Embryonic facial prominence (tissue), 1 donor: Measurements from ENCODE around the gene FHL3.
A peak's percentile ranks its signal among the peaks of the same experiment; 100 is the strongest.

Experiments used
- DNase-seq: peaks from one replicate; pipeline ENCODE4 v3.0.0-alpha.2; 2016; ENCODE audit errors: extremely low spot score

The FHL3 gene

GRCh38 chr1:38013227-38013622 lies 7.9 kb upstream of the FHL3 start:
- DNase-seq = no peak

- peak; percentile 99 for DNase-seq
Observed at GRCh38 chr1:38012363-38013226, 7.3 kb upstream of the FHL3 start, which contains the start of gene UTP11. TSS of gene UTP11 (plus strand) at chr1:38012734. CDS start at chr1:38012803, 69 bp downstream.

DNA sequence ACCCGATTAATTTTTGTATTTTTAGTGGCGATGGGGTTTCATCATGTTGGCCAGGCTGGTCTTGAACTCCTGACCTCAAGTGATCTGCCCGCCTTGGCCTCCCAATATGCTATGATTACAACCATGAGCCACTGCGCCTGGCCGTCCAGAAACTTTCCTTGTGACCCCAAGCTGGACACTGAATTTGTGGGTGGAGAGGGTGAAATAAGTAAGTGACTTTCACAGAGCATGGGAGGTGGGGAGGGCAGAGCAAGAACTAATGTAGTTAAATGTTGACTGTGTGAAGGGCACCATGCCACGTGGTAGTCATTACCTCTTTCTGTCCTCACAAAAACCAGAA lies 4.5 kb upstream of the FHL3 start:
- no peak for DNase-seq

DNA sequence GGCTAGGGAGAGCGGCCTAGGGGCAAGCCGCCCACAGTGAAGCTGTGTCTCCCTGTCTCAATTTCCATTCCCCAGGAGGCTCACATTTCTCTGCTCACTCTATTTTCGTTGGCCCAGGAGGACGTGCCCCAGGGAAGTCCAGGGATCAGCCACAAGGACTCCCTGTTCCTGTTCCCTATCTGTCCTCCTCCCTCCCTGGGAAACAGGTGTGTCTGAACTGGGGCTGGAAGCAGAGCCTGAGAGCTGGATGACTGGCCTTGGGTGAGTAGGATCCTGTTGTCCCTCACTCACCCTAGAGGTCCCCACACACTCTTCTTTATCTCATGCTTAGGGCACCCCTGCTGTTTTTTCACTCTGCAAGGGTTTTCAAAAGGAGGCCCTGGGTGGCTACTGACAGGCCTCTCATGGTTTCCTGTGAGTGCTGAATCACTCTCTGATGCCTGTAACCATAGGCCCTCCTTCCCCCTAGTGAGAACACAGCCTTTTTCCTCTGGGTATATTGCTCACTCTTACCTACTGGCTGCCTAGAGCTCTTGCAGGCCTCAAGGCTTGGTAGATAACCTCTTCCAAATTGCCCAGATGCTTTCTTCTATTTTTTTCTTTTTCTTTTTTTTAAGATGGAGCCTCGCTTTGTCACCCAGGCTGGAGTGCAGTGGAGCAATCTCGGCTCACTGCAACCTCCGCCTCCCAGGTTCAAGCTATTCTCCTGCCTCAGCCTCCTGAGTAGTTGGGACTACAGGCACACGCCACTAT lies 4.0 kb upstream of the FHL3 start:
- no peak for DNase-seq

GRCh38 chr1:38006008-38006828 lies 904 bp upstream of the FHL3 start:
- DNase-seq = no peak

DNA sequence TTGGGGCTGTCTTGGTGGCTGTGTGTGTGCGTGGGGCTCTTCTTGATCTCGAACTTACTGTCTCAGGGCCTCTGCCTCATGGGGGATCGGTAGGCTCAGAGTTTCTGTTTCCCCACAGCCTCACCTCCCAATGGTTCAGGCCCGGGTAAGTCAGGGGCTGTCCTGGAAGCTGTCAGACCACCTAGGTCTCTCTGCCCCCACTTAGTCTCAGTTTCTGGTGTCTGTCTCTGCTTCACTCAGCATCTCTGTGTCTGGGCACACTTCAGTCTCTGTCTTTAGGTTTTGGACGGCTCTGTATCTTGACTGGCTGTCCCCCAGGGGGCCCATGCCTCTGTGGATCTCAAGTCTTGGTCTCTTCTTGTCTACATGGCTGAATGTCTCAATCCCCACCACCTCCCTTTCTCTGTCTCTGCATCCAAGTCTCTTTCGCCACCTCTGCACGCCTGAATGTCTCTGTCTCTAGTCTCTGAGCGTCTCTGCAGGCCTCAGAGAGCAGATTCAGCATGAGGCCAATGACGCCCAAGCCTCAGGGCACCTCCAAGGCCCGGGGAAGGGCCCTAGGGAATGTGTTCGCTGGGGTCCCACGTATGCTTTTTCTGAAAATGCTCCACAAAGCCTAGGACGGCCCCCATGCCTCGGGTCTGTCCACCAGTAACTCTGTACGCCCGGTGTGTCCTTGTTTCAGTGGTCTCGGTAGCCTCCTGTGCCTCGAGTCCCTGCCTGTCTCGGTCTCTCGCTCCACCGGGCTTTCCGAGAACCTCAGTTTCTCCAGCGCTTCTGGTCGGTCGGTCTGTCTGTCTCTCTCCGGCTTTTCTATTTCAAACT lies 818 bp downstream of the FHL3 start:
- DNase-seq = no peak

DNA sequence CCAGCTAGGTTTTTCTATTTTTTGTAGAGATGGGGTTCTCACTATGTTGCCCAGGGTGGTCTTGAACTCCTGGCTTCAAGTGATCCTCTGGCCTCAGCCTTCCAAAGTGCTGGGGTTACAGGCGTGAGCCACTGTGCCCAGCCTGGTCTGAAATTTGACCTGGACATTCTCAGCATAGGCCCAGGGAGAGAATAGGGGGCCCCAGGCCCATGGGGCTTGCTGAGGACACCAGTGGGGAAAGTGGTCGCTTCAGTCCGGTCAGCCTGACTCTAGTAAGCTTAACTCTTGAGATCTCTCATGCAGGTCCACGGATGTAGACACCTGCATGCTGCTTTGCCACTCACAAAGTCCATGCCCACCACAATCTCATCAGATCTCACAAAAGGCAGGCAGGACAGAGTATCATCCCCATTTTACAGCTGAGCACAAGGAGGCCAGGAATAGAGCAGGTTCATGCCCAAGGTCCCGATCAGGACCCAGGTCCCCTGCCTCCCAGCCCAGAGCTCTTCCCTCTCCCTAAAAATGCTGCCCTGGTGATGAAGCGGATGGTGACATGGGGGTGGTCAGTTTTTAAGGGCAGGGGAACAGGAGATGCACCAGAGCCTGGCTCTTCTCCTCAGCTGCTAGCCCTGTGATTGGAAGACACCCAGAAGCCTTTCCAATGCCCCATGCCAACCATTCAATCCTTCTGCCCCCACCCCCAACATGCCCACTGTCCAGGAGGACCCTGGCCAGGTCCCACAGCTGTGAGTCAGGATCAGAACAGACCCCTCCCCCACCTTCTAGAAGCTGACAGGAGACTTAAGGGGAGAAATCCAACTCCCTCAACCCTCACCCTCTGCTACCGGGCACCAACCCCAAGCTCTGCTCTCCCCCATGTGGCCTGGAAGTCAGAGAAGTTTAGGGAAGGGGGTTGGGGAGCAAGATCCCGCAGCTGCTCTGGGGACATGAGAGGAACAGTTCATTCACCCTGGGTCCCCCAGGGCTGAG lies 1.8 kb downstream of the FHL3 start:
- DNase-seq = no peak

DNA sequence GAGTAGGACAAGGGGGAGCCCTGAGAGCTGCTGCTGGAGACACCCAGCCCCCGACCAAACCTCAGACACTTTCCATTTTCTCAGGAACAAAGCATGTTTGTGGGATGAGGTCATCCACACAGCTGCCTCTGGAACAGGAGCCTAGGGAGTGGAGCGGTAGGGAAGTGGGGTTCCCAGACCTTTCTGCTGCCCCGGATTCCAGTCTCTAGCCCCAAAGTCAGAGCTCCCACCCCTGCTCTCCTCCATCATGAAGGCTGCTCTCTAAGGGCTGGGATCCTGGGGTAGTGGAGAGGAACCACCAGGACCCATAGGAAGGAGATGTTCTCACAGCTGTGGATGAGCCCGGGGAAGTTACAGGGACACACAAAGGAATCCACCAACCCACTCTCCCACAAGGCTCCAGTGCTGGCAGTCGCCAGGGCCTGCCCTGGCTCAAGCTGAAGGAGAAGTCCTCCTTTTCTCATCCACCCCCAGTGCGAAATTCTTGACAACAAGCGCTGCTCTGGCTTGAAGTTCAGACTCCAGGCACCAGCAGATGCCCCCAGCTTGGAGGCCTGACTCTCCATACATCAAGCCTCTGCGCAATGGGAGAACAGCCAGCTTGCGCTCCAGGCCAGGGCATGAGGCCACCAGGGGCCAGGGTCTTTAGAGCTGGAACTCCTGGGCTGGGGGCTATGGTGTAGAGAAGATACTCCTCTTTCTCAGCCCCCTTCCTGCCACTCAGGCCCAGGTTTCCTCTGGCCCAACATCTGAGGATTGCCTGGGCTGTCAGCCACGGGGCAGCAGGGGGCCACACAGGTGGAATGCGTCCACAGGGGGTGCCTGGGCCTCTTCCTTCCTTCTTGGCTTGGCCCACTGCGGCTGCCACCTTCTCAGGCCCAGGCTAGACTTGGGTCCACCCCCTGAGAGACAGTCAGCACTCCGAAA lies 4.5 kb downstream of the FHL3 start:
- peak; percentile 80 for DNase-seq

- no peak for DNase-seq
Observed at GRCh38 chr1:38000233-38000528, 5.1 kb downstream of the FHL3 start.

GRCh38 chr1:37999430-38000232 lies 5.7 kb downstream of the FHL3 start:
- DNase-seq = no peak

- DNase-seq = no peak
Observed at GRCh38 chr1:37998913-37999429, 6.3 kb downstream of the FHL3 start.

GRCh38 chr1:37998089-37998808 lies 7.1 kb downstream of the FHL3 start:
- no peak for DNase-seq

DNA sequence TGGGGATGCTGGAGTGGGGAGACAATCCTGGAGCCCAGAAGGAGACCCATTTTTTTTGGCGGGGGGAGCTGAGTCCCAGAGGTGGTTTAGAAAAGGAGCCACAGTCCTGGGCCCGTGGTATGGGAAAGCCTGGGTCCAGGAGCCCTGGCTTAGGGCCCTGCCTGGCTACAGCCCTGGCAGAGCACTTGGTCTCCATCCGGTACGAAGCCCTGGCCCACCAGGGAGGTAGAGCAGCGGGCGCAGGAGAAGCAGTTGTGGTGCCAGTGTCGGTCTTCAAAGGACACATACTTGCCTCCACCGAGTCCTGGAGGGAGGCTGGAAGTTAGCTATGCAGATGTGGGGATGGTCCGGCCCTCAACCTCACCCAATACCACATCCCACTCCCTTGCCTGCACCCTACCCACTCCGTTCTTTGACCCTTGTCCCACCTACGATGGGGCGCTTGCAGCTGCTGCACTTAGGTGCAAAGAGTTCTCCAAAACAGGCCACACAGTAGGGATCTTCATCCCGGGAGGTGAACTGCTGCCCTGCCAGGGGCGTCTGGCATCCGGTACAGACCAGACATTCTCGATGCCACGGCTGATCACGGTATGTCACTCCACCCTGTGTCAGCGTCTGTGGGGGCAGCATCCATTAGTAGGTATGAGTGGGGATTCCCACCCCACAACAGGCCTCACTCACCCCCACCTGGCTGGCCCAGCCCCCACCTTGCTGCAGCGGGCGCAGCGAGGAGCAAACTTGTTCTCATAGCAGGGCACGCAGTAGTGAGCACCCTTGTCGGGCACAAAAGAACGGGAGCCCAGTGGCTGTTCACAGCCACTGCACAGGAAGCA lies 7.8 kb downstream of the FHL3 start:
- DNase-seq = no peak

DNA sequence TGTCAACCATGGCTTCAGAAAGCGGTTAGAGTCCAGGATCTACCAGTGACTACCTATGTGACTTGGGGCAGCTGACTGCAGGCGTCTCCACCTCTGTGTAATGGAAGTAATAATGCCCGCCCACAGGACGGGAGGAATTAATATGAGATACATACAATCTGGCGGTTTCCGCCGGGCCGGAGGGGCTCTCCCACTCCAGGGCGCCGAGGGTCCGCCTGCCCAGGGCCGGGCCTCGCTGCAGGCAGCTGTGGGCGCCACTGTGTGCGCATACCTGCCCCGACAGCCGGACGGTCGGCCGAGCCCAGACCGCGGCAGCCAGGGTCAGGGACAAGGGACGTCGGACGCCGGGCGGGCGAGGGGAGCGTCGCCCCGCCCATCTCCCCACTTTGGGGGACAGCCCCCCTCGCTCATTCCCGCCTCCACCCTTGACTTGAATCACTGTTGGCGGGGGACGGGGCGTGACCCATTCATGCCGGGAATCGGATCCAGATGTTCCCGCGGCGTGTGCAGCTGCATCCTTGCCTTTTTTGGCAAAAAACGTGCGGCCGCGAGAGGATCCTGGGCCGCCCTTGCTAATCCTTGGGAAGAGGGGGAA lies 9.5 kb downstream of the FHL3 start:
- peak; percentile 87 for DNase-seq

DNA sequence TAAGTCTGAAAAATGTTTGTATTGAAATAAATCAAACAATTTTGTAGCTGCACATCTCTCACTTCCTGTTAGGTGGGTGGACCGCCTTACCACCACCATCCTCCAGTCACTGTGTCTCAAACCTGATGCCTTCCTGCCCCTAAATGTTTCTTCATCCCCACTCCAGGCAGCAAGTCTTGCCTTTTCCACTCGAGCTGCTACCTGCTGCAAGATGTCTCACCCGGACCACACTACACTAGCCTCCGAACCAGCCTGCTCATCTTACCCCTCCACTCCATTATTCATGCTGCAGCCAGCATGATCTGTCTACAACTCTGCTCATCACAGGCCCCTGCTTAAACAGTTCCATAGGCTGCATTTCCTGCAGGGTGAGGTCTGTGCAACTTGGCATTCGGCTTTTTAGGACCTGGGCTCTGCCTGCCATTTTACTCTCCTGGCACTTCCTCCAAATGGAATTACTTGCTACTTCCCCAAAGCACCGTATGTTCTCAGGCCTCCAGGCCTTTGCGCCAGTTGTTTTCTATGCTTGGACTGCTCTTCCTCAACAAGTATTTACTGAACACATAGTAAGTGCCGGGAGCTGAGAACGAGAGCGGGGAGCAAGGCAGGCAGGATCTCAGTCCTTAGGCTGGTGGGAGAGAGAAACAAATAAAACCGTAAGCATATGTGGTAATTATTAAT lies 10.3 kb downstream of the FHL3 start:
- no peak for DNase-seq
